ENCODE data around the gene COX6A1.

- TF ChIP-seq POLR2A (IDR thresholded peaks at IDR 0.05; ENCODE audit: insufficient read depth in 1 of 2, low read depth in 2 of 2, low read length in 2 of 2), result no peak
- TF ChIP-seq, protein P1, sequence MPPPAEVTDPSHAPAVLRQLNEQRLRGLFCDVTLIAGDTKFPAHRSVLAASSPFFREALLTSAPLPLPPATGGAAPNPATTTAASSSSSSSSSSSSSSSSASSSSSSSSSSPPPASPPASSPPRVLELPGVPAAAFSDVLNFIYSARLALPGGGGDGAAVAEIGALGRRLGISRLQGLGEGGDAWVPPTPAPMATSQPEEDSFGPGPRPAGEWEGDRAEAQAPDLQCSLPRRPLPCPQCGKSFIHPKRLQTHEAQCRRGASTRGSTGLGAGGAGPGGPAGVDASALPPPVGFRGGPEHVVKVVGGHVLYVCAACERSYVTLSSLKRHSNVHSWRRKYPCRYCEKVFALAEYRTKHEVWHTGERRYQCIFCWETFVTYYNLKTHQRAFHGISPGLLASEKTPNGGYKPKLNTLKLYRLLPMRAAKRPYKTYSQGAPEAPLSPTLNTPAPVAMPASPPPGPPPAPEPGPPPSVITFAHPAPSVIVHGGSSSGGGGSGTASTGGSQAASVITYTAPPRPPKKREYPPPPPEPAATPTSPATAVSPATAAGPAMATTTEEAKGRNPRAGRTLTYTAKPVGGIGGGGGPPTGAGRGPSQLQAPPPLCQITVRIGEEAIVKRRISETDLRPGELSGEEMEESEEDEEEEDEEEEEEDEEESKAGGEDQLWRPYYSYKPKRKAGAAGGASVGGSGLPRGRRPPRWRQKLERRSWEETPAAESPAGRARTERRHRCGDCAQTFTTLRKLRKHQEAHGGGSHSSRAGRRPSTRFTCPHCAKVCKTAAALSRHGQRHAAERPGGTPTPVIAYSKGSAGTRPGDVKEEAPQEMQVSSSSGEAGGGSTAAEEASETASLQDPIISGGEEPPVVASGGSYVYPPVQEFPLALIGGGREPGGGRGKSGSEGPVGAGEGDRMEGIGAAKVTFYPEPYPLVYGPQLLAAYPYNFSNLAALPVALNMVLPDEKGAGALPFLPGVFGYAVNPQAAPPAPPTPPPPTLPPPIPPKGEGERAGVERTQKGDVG (CRISPR knock-in tag; IDR thresholded peaks at IDR 0.05; ENCODE audit: borderline replicate concordance), result no peak
These were observed 25.5 kb upstream of the COX6A1 start for GRCh38 chr12:120412421-120412820.

All from HepG2 (cell line).